Cortex of kidney (tissue), 1 donor: Measurements from ENCODE around the gene TMEM131.
"Not testable (repeated sequence)": the region's sequence is repeated elsewhere in the genome, so short reads cannot be mapped to it uniquely, and the experiment has no call there.

Source experiments
- DNase-seq: peaks from one replicate; lab custom pipeline; 2025; lab: John Stamatoyannopoulos, UW

Gene TMEM131, protein sequence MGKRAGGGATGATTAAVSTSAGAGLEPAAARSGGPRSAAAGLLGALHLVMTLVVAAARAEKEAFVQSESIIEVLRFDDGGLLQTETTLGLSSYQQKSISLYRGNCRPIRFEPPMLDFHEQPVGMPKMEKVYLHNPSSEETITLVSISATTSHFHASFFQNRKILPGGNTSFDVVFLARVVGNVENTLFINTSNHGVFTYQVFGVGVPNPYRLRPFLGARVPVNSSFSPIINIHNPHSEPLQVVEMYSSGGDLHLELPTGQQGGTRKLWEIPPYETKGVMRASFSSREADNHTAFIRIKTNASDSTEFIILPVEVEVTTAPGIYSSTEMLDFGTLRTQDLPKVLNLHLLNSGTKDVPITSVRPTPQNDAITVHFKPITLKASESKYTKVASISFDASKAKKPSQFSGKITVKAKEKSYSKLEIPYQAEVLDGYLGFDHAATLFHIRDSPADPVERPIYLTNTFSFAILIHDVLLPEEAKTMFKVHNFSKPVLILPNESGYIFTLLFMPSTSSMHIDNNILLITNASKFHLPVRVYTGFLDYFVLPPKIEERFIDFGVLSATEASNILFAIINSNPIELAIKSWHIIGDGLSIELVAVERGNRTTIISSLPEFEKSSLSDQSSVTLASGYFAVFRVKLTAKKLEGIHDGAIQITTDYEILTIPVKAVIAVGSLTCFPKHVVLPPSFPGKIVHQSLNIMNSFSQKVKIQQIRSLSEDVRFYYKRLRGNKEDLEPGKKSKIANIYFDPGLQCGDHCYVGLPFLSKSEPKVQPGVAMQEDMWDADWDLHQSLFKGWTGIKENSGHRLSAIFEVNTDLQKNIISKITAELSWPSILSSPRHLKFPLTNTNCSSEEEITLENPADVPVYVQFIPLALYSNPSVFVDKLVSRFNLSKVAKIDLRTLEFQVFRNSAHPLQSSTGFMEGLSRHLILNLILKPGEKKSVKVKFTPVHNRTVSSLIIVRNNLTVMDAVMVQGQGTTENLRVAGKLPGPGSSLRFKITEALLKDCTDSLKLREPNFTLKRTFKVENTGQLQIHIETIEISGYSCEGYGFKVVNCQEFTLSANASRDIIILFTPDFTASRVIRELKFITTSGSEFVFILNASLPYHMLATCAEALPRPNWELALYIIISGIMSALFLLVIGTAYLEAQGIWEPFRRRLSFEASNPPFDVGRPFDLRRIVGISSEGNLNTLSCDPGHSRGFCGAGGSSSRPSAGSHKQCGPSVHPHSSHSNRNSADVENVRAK (N-terminal part only)

GRCh38 chr2:97995734-97996624 is at the start of gene TMEM131:
Gene TMEM131 (minus strand): TSS chr2:97995948. CDS start chr2:97995662, 286 bp downstream.
- peak; percentile 49 for DNase-seq

DNA sequence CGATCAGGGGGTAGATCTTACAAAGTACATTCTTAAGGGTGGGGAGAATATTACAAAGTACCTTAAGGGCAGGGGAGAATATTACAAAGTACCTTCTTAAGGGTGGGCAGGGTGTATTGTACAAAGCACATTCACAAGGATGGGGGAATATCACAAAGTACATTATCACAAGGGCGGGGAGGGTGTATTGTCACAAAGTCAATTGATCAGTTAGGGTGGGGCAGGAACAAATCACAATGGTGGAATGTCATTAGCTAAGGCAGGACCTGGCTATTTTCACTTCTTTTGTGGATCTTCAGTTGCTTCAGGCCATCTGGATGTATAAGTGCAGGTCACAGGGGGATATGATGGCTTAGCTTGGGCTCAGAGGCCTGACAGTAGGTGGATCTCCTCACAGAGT is 49.0 kb upstream of the TMEM131 start:
- not testable (repeated sequence) for DNase-seq

DNA sequence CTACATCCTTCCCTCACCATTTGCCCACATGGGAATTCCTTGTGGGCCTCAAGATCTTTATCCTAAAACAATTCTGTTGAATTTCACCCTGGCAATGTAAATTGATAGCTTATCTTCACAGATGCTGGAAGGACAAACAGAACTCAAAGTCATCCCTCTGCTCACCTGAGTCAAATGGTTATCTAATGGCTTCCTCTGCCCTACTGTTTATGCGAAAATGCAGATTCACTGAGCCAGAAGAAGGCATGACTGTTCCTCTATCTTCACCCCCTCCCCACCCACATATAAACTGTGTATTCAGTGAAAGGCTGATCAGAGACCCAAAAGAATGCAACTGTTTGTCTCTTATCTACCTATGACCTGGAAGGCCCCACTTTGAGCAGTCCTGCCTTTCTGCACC is 47.4 kb upstream of the TMEM131 start:
- DNase-seq = no peak

GRCh38 chr2:98040331-98040939 is 44.7 kb upstream of the TMEM131 start:
- DNase-seq = no peak

DNA sequence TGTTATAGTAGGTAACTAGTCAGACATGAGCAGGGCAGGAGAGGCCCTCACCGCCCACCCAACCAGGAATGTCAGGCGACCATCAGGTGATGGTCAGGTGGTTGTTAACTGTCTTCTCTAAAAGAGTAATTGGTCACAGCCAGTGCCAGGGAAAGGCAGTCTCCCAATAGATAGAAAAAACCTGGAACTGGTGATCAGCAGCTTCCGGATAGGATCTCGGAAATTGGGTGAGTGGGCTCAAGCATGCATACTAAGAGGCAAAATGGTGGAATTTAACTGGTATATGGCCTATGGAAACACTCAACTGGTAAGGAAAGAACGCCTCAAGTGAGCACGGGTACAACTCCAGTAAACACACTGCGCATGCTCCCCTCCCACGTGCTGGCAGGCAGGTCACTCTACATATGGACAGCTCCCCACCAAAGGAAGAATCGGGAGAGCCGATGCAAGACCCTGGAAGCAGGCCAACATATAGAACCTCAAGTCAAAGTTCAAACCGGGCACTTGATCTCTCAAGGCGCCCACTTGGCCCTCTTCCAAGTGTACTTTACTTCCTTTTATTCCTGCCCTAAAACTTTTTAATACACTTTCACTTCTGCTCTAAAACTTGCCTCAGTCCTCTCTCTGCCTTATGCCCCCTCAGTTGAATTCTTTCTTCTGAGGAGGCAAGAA is 43.5 kb upstream of the TMEM131 start:
- no peak for DNase-seq

DNA sequence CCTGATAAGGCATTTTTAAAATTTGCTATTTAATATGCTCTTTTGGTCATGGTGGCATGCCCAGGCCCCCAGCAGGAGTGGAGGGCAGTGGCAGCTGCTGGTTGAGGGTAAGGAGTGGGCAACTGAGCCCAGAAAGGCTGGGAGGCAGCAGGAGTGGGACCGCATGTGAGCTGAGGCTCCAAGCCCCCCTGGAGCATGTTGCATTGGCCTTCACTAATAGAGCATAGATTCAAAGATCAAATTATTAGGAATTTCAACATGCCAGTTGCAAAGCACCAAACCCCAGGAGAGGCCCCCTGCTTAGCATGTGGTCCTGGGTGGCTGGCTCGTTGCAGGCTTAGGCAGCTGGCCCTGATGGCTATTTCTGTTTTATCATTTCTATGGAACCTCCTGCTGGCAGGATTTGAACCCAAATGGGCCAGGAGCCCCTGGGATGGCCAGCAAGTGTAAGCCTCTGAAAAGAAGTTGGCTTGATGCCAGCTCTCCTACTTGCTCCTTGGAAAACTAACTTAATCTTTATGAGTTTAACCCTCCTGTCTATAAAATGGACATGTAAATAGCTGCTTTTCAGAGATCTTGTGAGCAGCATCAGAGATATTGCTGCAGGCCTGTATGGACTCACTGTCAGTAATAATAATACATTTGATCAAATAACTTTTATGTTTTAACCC is 42.1 kb upstream of the TMEM131 start:
- DNase-seq = no peak

GRCh38 chr2:98037206-98037605 is 41.5 kb upstream of the TMEM131 start:
- no peak for DNase-seq

DNA sequence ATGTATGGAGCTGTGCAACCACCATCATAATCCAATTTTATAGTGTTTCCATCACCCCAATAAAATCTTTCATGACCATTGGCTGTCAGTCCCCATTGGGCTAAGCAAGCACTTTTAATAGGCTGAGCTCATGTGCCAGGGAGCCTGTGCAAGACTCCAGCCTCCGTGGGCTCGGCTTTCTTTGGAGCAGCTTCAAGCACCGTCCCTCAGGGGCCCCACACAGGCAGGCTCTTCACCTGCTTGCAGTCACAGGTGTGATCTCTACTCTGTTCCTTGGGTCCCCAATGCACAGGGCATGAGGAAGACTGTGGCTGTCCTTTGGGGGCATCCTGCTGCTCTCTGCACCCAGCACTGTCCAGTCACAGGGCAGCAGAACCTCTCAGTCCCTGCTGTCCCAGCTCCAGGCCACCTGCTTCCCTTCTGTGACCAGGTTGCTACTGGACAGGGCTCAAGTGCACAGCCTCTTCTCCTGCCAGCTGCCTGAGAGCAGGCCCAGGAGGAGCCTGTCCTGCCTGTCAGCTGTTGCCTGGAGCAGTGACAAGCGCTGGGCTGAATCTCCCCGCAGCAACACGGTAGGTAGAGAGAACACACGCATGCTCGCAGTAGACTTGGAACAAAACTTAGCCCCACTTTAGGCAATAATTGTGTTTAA is 40.7 kb upstream of the TMEM131 start:
- DNase-seq = no peak

DNA sequence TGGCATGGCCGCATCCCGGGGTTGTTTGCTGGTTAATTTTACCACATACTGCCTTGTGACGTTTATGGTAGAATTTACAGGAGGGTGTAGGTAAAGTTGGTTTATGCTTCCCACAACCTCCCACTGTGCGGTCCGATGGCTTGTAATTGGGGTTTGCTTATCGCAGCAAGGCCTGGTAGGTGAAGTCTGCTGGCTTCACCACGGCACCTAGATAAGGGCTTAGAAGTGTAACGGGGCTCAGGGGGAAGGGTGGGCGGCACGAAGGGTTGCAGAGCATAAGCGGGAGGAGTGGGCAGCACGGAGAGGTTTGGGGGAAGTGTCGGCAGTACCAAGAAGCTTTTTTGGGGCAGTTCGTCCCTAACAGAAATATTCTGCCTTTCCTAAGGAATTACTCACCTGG is 39.0 kb upstream of the TMEM131 start:
- DNase-seq = no peak

GRCh38 chr2:98032086-98032485 is 36.3 kb upstream of the TMEM131 start:
- no peak for DNase-seq

GRCh38 chr2:98029718-98030222 is 34.0 kb upstream of the TMEM131 start:
- DNase-seq = no peak

- no peak for DNase-seq
These were observed 33.4 kb upstream of the TMEM131 start for GRCh38 chr2:98028931-98029717.

DNA sequence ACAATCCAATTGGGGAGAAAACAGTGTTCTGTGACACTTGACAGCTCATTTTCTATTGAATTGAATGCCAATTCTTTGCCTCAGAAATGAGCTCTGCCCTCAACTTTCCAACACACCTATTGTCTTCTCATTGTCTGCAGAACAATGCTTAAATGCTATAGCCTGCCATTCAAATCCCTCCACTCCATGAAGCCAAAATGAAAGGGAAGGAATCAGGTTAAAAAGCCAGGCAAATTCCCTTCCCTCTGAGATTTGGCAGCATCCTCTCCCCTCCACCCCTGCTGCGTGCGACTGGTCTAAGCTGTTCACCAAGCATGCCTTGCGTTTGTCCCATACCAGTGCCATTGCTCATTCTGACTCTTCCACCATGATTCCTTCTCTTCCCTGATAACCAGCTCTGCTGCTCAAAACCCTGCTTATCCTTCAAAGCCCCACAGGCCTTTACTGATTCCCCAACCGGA is 32.4 kb upstream of the TMEM131 start:
- DNase-seq = no peak

DNA sequence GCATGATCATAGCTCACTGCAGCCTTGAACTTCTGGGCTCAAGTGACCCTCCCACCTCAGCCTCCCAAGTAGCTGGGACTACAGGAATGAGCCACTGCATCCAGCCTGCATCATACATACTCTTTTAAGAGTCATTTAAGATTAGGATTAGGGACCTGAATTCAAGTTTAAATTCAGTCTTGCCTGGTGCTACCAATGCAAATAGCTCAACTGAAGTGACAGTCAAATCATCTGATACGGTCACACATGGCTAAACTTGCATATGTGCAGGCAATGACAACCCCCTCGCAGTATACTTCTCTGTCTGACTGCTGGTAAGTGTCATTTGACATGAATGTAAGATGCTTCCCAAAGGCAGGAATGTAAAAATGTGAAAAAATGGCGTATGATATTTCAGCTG is 31.8 kb upstream of the TMEM131 start:
- DNase-seq = no peak

DNA sequence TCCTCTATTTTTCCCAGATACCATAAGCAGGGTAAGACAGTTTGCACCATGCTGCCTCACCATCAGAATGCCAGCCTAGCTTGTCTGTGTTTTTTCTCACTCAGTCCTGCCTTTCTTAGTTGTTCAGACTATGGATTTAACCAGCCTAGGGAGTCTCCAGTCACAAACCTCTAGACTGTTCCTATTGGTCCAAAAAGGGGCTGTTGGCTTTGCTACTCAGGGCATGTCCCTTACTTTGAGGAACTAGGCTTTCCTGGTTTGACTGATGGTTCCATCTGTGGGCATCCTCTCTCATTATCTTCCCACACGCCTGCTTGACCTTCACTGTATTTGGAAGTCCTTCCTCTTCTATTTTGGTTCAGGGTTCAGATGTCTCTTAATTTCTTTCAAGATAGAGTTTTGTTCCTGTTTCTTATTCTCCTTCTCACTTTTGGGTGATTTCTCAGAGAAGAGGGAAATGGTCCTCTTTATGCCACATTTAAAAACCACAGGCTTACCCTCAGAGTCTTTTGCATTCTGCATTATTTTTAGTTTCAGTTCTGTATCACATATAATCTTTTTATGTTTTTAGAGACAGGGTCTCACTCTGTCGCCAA is 31.3 kb upstream of the TMEM131 start:
- DNase-seq = no peak

DNA sequence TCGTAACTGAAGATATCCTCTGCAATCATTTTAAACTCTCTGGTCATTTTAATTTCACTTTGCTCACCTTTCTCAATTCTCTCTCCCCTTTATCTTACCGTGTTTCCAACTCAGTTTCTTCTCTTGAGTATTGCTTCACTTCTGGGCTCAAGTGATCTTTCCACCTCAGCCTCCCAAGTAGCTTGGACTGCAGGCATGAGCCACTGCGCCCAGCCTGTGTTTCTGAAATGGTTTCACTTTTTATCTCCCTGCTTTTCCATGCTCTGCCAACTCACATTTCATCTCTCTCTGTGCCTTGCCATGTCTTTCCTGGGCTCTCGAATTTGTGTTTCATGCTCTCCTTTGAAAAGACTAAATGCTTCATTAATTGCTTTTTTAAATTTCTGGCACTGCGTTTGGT is 30.5 kb upstream of the TMEM131 start:
- no peak for DNase-seq

DNA sequence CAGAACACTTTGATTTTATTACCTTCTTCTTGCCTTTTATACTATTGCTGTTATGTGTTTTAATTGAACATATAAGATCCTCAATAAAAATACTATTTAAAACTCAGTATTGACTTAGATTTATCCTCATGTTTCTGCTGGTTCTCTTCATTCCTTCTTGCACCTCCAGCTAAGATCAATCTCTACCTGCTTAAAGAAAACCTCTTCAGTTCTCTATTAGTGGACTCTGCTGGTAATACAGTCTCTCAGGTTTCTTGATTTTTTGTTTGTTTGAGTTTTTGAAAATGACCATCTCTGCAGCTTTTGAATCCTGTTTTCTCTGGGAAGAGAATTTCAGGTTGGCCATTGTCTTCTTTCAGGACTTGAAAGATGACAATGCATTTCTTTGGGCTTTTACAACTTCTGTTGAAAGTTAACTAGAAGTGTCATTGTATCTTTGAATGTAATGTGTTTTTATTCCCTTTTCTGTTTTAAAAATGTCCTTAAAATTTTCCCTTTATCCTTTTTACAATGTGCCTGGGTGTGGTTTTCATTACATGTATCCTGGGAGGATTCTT is 29.8 kb upstream of the TMEM131 start:
- DNase-seq = no peak
